Stimulated activated CD4-positive, alpha-beta T cell treated with anti-CD3 and anti-CD28 coated beads, Interleukin-4, amount 100 ng/mL, for 48 hours (primary cell): ENCODE results near the gene CCDC85C.

Source experiments
- DNase-seq, 2 donors: peaks; one replicate each; pipeline ENCODE4 v3.0.0-alpha.2; 2020; ENCODE audit warnings: low read depth in 2 of 2

CCDC85C gene

GRCh38 chr14:99540196-99541032 lies 63.6 kb downstream of the CCDC85C start:
- DNase-seq = no peak

GRCh38 chr14:99539491-99539890 lies 64.5 kb downstream of the CCDC85C start:
- DNase-seq = no peak

- no peak for DNase-seq
Observed at GRCh38 chr14:99538733-99539132, 65.3 kb downstream of the CCDC85C start.

GRCh38 chr14:99538275-99538674 lies 65.7 kb downstream of the CCDC85C start:
- no peak for DNase-seq

DNA sequence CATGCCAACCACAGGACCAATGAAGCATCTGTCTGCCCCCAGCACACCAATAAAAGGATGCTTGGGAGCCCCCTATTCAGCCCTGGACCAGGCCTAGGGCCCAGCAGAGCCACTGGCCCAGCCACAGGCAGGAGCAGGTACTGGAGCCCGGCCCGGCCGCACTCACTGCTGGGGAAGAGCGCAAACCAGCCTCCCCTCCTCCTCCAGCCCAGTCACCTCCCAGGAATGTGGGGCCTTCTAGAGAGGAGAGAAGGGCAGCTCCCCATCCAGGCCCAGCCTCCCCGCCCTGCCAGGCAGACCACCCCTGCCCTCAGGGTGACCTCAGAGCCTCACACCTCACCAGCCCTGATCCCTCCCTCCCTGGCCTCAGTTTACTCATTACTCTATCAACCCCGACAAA lies 66.6 kb downstream of the CCDC85C start:
- DNase-seq = no peak

- DNase-seq = no peak
Observed at GRCh38 chr14:99535908-99536778, 67.9 kb downstream of the CCDC85C start.

GRCh38 chr14:99535448-99535847 lies 68.6 kb downstream of the CCDC85C start:
- DNase-seq = no peak

- no peak for DNase-seq
Observed at GRCh38 chr14:99534863-99535262, 69.1 kb downstream of the CCDC85C start.

- no peak for DNase-seq
Observed at GRCh38 chr14:99534333-99534732, 69.7 kb downstream of the CCDC85C start.

DNA sequence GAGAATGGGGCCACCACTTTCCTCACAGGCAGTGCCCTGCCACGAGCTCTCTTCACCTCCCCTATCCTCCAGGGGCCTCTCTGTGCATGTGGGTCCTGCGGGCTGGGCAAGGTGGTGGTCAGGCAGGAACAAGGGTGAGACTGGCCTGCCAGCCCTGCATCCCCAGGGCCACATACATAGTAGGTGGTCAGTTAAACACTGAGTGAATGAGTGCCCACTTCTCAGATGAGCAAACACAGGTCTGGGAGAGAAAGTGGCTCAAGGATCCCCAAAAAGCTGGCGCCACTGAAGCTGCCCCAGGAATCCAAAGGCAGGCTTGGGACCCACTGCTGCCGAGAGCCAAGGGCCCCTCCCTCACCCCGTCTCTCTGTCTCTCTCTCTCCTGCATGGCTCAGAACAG lies 71.7 kb downstream of the CCDC85C start:
- no peak for DNase-seq

- DNase-seq = no peak
Observed at GRCh38 chr14:99531251-99532096, 72.5 kb downstream of the CCDC85C start.

DNA sequence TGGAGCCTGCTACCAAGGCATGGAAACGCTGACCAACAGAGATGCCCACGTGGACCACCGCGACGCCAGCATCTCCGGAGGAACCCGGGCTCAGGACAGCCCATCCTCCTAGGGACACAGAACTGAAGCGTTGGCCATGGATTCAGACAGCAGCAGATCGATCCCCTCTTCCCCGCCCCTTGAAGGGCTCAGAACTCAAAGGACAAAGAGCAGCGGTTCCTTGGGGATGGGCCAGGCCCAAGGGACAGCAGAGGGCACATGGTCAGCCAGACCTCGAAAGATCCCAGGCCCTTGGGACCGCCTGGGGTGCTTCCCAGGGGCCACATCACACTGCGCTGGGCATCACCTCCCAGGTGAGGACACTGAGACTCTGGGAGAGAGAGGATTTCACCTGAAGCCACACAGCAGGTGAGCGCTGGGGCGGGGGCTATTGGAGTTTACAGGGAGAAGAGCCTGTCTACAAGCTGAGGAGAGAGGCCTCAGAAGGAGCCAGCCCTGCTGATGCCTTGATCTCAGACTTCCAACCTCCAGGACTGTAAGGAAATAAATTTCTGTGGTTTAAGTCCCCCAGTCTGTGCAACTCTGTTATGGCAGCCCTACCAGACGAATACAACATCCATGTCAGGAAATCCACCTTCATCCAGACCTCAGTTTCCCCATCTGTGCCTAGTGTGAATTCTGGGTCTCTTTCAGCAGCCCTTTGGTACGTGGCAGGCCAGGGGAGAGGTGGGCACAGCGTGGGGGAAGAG lies 73.4 kb downstream of the CCDC85C start:
- no peak for DNase-seq

- no peak for DNase-seq
Observed at GRCh38 chr14:99529899-99530298, 74.1 kb downstream of the CCDC85C start.

DNA sequence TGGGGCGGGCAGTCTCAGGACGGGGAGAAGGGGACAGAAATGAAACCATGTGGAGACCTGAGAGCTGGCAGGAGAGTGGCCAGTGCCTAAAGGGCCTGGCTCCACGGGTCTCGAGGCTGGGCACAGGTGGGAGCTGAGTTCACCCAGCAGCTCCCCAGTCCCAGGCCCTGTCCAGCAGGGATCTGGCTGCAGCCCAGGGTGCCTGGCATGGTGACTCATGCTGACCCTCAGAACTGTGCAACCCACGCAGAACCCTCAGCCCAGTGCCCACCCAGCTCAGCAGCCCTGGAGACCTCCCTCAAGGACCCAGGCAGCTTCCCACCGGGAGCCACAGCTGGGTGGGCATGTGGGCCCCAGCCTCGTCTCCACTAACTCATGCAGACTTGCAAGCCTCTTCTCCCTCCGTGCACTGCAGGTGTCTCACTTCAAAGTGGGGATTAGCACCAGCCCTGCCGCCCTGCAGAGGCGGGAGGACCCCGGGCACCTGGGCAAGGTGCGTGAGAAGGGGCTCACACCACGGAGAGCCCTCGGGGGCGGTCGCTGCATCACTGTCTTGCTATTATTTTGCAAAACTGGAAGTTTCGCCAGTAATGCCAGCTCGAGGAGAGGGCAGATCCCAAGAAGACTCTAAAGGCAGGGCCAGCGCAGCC lies 76.5 kb downstream of the CCDC85C start:
- no peak for DNase-seq

DNA sequence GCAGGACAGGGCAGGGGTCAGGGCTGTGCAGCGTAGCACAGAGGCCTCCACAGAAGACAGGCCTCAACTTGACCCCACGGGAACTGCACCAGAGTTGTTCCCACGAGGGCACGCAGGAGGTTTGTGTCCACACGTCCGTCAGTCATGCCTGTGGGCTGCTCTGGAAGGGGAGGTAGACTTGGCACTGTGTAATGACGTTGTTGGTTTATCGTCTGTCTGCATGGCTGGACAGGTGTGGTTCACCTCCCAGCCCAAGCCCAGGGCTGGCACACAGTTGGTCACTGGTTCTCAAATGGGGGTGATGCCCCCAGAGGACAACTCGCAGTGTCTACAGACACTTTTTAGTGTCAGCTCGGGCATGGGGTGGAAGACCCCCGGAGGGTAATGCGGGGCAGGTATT lies 77.0 kb downstream of the CCDC85C start:
- DNase-seq = no peak

GRCh38 chr14:99525699-99526080 lies 78.3 kb downstream of the CCDC85C start:
- DNase-seq = no peak

GRCh38 chr14:99524804-99525698 lies 79.0 kb downstream of the CCDC85C start:
- DNase-seq = no peak

DNA sequence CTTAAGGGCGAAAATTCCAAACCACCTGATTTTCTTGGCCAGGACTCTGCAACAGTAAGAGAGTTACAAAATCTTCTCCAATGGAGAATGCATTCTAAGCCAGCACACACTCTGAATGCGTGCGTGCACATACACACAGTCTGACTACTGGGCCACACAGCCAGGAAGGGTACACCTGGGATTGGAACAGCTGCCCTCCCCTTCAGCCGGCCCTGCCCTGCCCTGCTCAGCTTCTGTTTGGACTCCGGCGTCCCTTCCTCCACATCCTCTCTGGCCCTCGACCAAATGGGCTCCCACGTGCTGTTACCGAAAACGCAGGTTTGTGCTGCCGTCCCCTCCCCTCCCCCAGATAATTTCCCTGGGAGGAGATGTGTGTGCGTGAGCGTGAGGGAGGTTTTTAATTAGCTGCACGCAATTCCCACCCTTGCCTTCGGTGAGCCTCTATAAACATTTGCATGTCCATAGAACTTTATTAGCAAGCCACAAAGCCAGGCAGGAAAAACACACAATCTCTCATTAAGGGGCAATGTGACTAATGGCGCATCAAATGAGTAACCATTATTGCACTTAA lies 79.8 kb downstream of the CCDC85C start:
- DNase-seq = no peak

DNA sequence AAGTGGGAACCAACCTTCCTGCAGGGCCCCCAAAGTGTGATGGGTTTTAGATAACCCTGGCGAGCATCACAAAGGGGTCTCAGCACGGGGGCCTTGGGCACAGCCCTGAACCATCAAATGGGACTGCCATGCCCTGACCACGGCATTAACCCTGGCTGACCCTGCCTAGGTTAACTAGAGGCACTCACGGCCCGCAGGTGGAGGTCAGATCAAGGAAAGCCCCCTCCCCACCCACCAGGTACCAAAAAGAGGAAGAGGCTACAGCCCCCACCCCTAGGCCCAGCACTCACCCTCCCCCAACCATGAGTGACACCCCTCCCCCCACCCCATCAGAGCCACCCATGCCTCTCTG lies 80.3 kb downstream of the CCDC85C start:
- DNase-seq = no peak
